Heart right ventricle (tissue), 16 donors: Measurements from ENCODE around the gene NKD2. TPM values are rescaled to one million over a fixed set of nuclear protein-coding genes. Genes with fewer than 3 reads are reported as not detected.

Experiments used
- ATAC-seq, 8 donors: fragments of 200-7000 bp; cut with Tn5 transposase; one replicate each; pipeline ENCODE4 v1.9.1; 2020; ENCODE audit warnings: mild to moderate bottlenecking in 8 of 8, moderate library complexity in 8 of 8, moderate number of reproducible peaks in 1 of 8
- DNase-seq, 2 donors: peaks; one replicate each; pipeline ENCODE4 v3.0.0-alpha.2; 2020
- H3K27ac ChIP-seq, 10 donors: fragments of 200-600 bp; sonication (generic) in 2 of 10; one replicate each; pipeline versions ENCODE4 v1.5.0 to v1.8.0; 2020 to 2022; ENCODE audit warnings: mild to moderate bottlenecking in 3 of 10
- H3K27me3 ChIP-seq, 7 donors: fragments of 200-600 bp; one replicate each; pipeline ENCODE4 v1.8.0; 2021 to 2022; ENCODE audit warnings: mild to moderate bottlenecking in 2 of 7
- H3K36me3 ChIP-seq, 9 donors: fragments of 200-600 bp; sonication (generic) in 1 of 9; one replicate each; pipeline versions ENCODE4 v1.5.0 to v1.8.0; 2020 to 2022; ENCODE audit warnings: mild to moderate bottlenecking in 2 of 9
- H3K4me1 ChIP-seq, 9 donors: fragments of 200-600 bp; sonication (generic) in 1 of 9; one replicate each; pipeline versions ENCODE4 v1.5.0 to v1.8.0; 2020 to 2022; ENCODE audit warnings: mild to moderate bottlenecking in 4 of 9
- H3K4me3 ChIP-seq, 10 donors: fragments of 200-600 bp; sonication (generic) in 2 of 10; one replicate each; pipeline versions ENCODE4 v1.5.0 to v1.8.0; 2020 to 2022; ENCODE audit warnings: mild to moderate bottlenecking in 7 of 10, moderate library complexity in 2 of 10
- H3K9me3 ChIP-seq, 11 donors: fragments of 200-600 bp in 10 of 11; sonication (generic) in 2 of 11; one replicate each; pipeline versions ENCODE4 v1.5.0 to v1.8.0; 2013 to 2022; ENCODE audit warnings: mild to moderate bottlenecking in 2 of 11, control low read depth in 1 of 11, moderate library complexity in 1 of 11
- CTCF ChIP-seq, 9 donors: fragments of 200-600 bp; sonication (generic) in 2 of 9; IDR thresholded peaks; one replicate each; pipeline versions ENCODE4 v1.5.0 to v1.8.0; 2021 to 2022; ENCODE audit warnings: antibody characterized with exemption in 9 of 9, mild to moderate bottlenecking in 5 of 9, moderate library complexity in 1 of 9
- WGBS, 2 donors: extraction: QIAGEN DNeasy Blood & Tissue Kit; methylation state at CpG; one replicate each; pipeline ENCODE4 v1.1.7; 2013; ENCODE audit warnings: inconsistent platforms in 1 of 2; 5-methylcytosine and 5-hydroxymethylcytosine counted together
- intact Hi-C, 10 donors: fragments of 100-400 bp; cut with DNase I; formaldehyde crosslinking; loops; one replicate each; pipeline versions ENCODE4 v1.11.1 to v1.14.2; 2022
- polyA plus RNA-seq, 2 donors: library from polyadenylated mRNA; stranded (reverse); fragments of 200-250 nt; gene quantifications; one replicate each; pipeline ENCODE4 v1.2.3, GENCODE V29; 2013
- total RNA-seq, 10 donors: library from RNA; stranded (reverse); fragmentation: NEBNext Ultra II Directional in 3 of 10; extraction: Animal tissue kit (Norgen Biotek cat#: 25700) in 3 of 10; gene quantifications; one replicate each; pipeline versions ENCODE4 v1.2.1 to v1.2.4, GENCODE V29; 2021 to 2023
- donor health status: Arrhythmogenic right ventricular cardiomyopathy.
- donor health status: ischemic (EF 13 %, LVEDD 7.1; RV severe dilation, severe dysfunction).
- donor health status: healthy with polysubstance abuse.
- donor health status: DM: no; HTN: yes; CAD: no.
- donor health status: DM: no; HTN: no; CAD: no.
- donor health status: ischemic (EF 25% LVEDD 6.9; RV normal size, moderate dysfunction).
- donor health status: ischemic (EF 25% LVEDD 5.7; RV mildly dilated, moderate dysfunction).
- donor health status: healthy.
- donor health status: DM: yes; HTN: yes; CAD: no.
- donor health status: Ischemic cardiomyopathy.
- donor health status: ischemic (EF 35%, LVEDD 5.7; RV mildly dilated, moderate dysfunction).
- donor health status: nonischemic (EF 11% LVEDD 7.7; RV severe dilation, severe dysfunction).
- donor health status: DM: yes; HTN: yes; CAD: no.
- donor health status: PGD.
- donor health status: ischemic (EF 29% LVEDD 5.4; RV normal size, mild dysfunction).
- donor health status: nonischemic (EF 23%, LVEDD 6.1; RV moderate dilation, normal function).

Gene NKD2
- total and polyA plus RNA-seq, 12 donors: 0.31 to 12.7 (median 1.8) TPM

- 78 to 80% methylated on average over 10 of the region's 10 CpGs for WGBS, 2 donors
- Histone ChIP-seq H3K9me3 (no peaks in the 10 kb centered on the region), H3K27ac (no peak overlapping the region), H3K36me3 (peaks cover under 1 to 92% (median 51%) of the 10 kb centered on the region in 9 donors), H3K4me3 (no peak overlapping the region), H3K4me1 (peaks cover 0 to 3% (median 0%) of the 10 kb centered on the region in 9 donors), H3K27me3 (no peaks in the 10 kb centered on the region)
- TF ChIP-seq CTCF (IDR thresholded peaks at IDR 0.05): no peak
- ATAC-seq: no peak
- DNase-seq: peak in 1 of 2 donors; percentile 9
- intact Hi-C loops: loop anchor here in 1 of 10 donors (10.0 kb wide), 1 partner anchor 83 kb away; no protein-coding TSS in a partner anchor
Measured at GRCh38 chr5:1061916-1062315, 53.3 kb downstream of the NKD2 start.

- DNase-seq: peak in 1 of 2 donors; percentile 6
- TF ChIP-seq CTCF (IDR thresholded peaks at IDR 0.05): no peak
- H3K4me1 ChIP-seq: peaks cover 0 to 13% (median 6%) of the 10 kb centered on the region in 9 donors
- no peak for ATAC-seq
- H3K9me3 ChIP-seq: no peaks in the 10 kb centered on the region
- 93 to 94% methylated on average over 36 of the region's 36 CpGs for WGBS, 2 donors
- no peaks in the 10 kb centered on the region for H3K27me3 ChIP-seq
- H3K27ac ChIP-seq: no peak overlapping the region
- intact Hi-C loops: loop anchor here in 1 of 10 donors (10.0 kb wide), 1 partner anchor 82 kb away; no protein-coding TSS in a partner anchor
- peaks cover 0 to 92% (median 40%) of the 10 kb centered on the region in 9 donors for H3K36me3 ChIP-seq
- H3K4me3 ChIP-seq: no peak overlapping the region
Measured at GRCh38 chr5:1062761-1063568, 54.4 kb downstream of the NKD2 start.

- DNase-seq: peak in 1 of 2 donors; percentile 15
- Histone ChIP-seq H3K4me3 (no peak overlapping the region), H3K4me1 (peaks cover 0 to 21% (median 9%) of the 10 kb centered on the region in 9 donors), H3K9me3 (no peaks in the 10 kb centered on the region), H3K27ac (no peak overlapping the region), H3K27me3 (no peaks in the 10 kb centered on the region), H3K36me3 (peaks cover 0 to 89% (median 38%) of the 10 kb centered on the region in 9 donors)
- no peak for ATAC-seq
- 90 to 93% methylated on average over 52 to 55 of the region's 56 CpGs for WGBS, 2 donors
- TF ChIP-seq CTCF (IDR thresholded peaks at IDR 0.05): no peak
- intact Hi-C loops: loop anchor here in 1 of 10 donors (10.0 kb wide), 1 partner anchor 81 kb away; no protein-coding TSS in a partner anchor
Measured at GRCh38 chr5:1063661-1064382, 55.2 kb downstream of the NKD2 start.
